Panc1 (cell line): Measurements from ENCODE around the gene VAV3. TPM values are rescaled to one million over a fixed set of nuclear protein-coding genes. Genes with fewer than 3 reads are reported as not detected.
"Not testable (repeated sequence)": the region's sequence is repeated elsewhere in the genome, so short reads cannot be mapped to it uniquely, and the experiment has no call there.

ENCODE experiments used
- ATAC-seq: fragments of 200-7000 bp; cut with Tn5 transposase; 2 replicates; pipeline ENCODE4 v1.9.1; 2020; ENCODE audit warnings: mild to moderate bottlenecking, moderate library complexity
- BruUV-seq: library from RNA; stranded (reverse); fragments of 400-500 nt; replicated peaks from 2 replicates; lab custom pipeline; 2021; lab: Mats Ljungman, UMichigan
- CTCF ChIA-PET: fragments of 300-600 bp; sonication (Branson Sonifier 250); formaldehyde crosslinking; loops from one replicate; lab custom pipeline; 2022; ENCODE audit warnings: antibody characterized with exemption; lab: Charles Lee
- POLR2A ChIA-PET: fragments of 300-600 bp; sonication (Branson Sonifier 250); formaldehyde crosslinking; loops from one replicate; lab custom pipeline; 2022; ENCODE audit warnings: antibody characterized with exemption; lab: Charles Lee
- DNase-seq: peaks from one replicate; pipeline ENCODE4 v3.0.0-alpha.2; 2010; ENCODE audit warnings: low read depth, low spot score
- H3K27ac ChIP-seq: 2 replicates; pipeline ENCODE4 v1.5.1; 2011; ENCODE audit warnings: mild to moderate bottlenecking, low read length, inconsistent platforms
- H3K27me3 ChIP-seq: fragments of 200-500 bp; sonication (Bioruptor generic); 2 replicates; pipeline ENCODE4 v1.6.0; 2014; ENCODE audit warnings: low read length, inconsistent platforms; ENCODE audit not compliant: control insufficient read depth, insufficient read depth
- H3K36me3 ChIP-seq: fragments of 200-500 bp; sonication (Bioruptor generic); 2 replicates; pipeline ENCODE4 v1.5.1; 2014; ENCODE audit warnings: inconsistent platforms, mild to moderate bottlenecking, low read length, moderate library complexity; ENCODE audit not compliant: control insufficient read depth, insufficient read depth
- H3K4me1 ChIP-seq: 2 replicates; pipeline ENCODE4 v1.5.1; 2011; ENCODE audit warnings: inconsistent platforms, mild to moderate bottlenecking, low read length, moderate library complexity; ENCODE audit not compliant: control insufficient read depth, insufficient read depth
- H3K4me3 ChIP-seq, 2 experiments: 2 replicates each; pipeline ENCODE4 v1.5.1; 2011 to 2012; ENCODE audit warnings: low read depth in 2 of 2, low read length in 2 of 2, mild to moderate bottlenecking in 2 of 2, inconsistent platforms in 1 of 2, moderate library complexity in 1 of 2
- H3K9me3 ChIP-seq: fragments of 200-500 bp; sonication (Bioruptor generic); 2 replicates; pipeline ENCODE4 v1.5.1; 2014; ENCODE audit warnings: low read depth, mild to moderate bottlenecking, inconsistent platforms, low read length, moderate library complexity; ENCODE audit not compliant: control insufficient read depth, insufficient read depth
- CTCF ChIP-seq: fragments of 450-650 bp; IDR thresholded peaks from 2 replicates; pipeline ENCODE4 v1.5.1; 2017; ENCODE audit warnings: mild to moderate bottlenecking
- POLR2AphosphoS5 ChIP-seq: IDR thresholded peaks from 2 replicates; pipeline ENCODE4 v1.6.1; 2012; ENCODE audit warnings: mild to moderate bottlenecking, low read depth, low read length, moderate library complexity
- REST ChIP-seq, 2 experiments: IDR thresholded peaks; 2 replicates each; pipeline ENCODE4 v1.6.1; 2011 to 2012; ENCODE audit warnings: low read depth in 2 of 2, control low read depth in 1 of 2, low read length in 1 of 2, mild to moderate bottlenecking in 1 of 2, moderate library complexity in 1 of 2; ENCODE audit not compliant: insufficient read depth in 1 of 2
- SIN3A ChIP-seq: IDR thresholded peaks from 2 replicates; pipeline ENCODE4 v1.6.1; 2012; ENCODE audit warnings: low read depth, mild to moderate bottlenecking, low read length, moderate library complexity, borderline replicate concordance; ENCODE audit not compliant: insufficient read depth
- TCF7L2 ChIP-seq: IDR thresholded peaks from 2 replicates; pipeline ENCODE4 v1.6.1; 2011; ENCODE audit warnings: mild to moderate bottlenecking, low read depth, low read length, inconsistent platforms
- in situ Hi-C: cut with HindIII; loops from 2 replicates; pipeline ENCODE4 v1.10.0; 2016; ENCODE audit warnings: low sequenced_read_pairs, low pct_unique_long_range_greater_than_20kb
- intact Hi-C: fragments of 100-400 bp; cut with micrococcal nuclease; formaldehyde crosslinking; loops from one replicate; pipeline ENCODE4 v1.10.0; 2022; ENCODE audit not compliant: unreplicated experiment
- total RNA-seq: library from RNA; stranded (reverse); gene quantifications from one replicate; pipeline ENCODE4 v1.2.1, GENCODE V29; 2021; ENCODE audit not compliant: unreplicated experiment

The VAV3 gene
- total RNA-seq, 1 experiment from 2014 or later, result 0.23 TPM

DNA sequence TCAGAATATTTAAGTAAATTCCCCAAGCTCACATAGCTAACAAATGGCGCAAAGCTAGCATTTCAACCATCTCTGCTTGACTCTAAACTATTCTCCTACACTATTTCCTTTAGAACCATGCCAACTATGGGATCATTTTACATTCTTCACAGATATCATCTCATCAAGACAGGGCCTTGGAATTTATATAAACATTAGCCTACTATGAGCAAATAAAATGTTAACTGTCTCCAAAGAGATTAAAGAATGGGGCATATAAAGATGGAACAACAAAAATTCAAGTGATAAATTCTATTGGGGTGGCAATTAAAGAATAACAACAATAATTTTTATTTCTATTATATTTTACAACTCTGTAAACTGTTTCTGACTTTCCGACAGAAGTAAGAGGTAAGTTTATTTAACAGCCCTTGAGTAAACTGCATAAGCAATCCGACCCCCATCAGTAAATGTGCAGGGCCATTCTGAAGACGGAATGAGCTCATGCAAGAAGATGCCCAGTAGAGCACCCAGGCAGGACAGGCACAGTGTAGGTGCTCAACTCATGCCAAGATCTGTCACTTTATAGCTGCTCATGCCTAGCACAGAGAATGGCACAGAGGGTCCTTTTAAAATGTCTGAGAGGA, 261.9 kb downstream of the VAV3 start:
- ChIA-PET POLR2A (no interaction called here), CTCF (no interaction called here)
- TF ChIP-seq POLR2AphosphoS5 (no peak), TCF7L2 (0 out of 2 replicates have a peak, but pooled peaks have one; percentile 17), CTCF (no peak), REST (IDR thresholded peaks at IDR 0.05; ENCODE audit: insufficient read depth in 1 of 2, low read depth in 2 of 2, low read length in 1 of 2) (no peak), SIN3A (no peak)
- in situ Hi-C loops (no loop called here), intact Hi-C loops (no loop called here)
- Histone ChIP-seq H3K27ac (no peak overlapping the region), H3K4me3 (no peak overlapping the region), H3K4me1 (no peaks in the 10 kb centered on the region), H3K9me3 (no peaks in the 10 kb centered on the region), H3K27me3 (no peaks in the 10 kb centered on the region), H3K36me3 (no peaks in the 10 kb centered on the region)
- DNase-seq, result no peak
- BruUV-seq, result no TSS peak
- ATAC-seq, result no peak

GRCh38 chr1:107700651-107701050, 264.3 kb downstream of the VAV3 start:
- H3K9me3 ChIP-seq, ATAC-seq, H3K4me1 ChIP-seq, DNase-seq, H3K27ac ChIP-seq, POLR2A ChIA-PET, H3K27me3 ChIP-seq, H3K4me3 ChIP-seq, H3K36me3 ChIP-seq, CTCF ChIA-PET, intact Hi-C loops, in situ Hi-C loops, BruUV-seq: not testable (repeated sequence)

GRCh38 chr1:107698161-107698560, 266.8 kb downstream of the VAV3 start:
- CTCF ChIA-PET, result no interaction called here
- Histone ChIP-seq H3K4me3 (no peak overlapping the region), H3K9me3 (no peaks in the 10 kb centered on the region), H3K36me3 (no peaks in the 10 kb centered on the region), H3K27ac (no peak overlapping the region), H3K4me1 (no peaks in the 10 kb centered on the region), H3K27me3 (no peaks in the 10 kb centered on the region)
- POLR2A ChIA-PET, result no interaction called here
- BruUV-seq, result no TSS peak
- TF ChIP-seq REST (IDR thresholded peaks at IDR 0.05; ENCODE audit: insufficient read depth in 1 of 2, low read depth in 2 of 2, low read length in 1 of 2) (no peak), TCF7L2 (no peak), CTCF (no peak), SIN3A (no peak), POLR2AphosphoS5 (no peak)
- DNase-seq (no peak), ATAC-seq (no peak)
- in situ Hi-C loops (no loop called here), intact Hi-C loops (no loop called here)
